GM10266 (cell line): ENCODE results near the gene OR8H1.

Source experiments
- DNase-seq: peaks from one replicate; pipeline ENCODE4 v3.0.0; 2012; ENCODE audit errors: extremely low spot score
- CTCF ChIP-seq: IDR thresholded peaks from 2 replicates; pipeline ENCODE4 v1.5.1; 2012; ENCODE audit warnings: mild to moderate bottlenecking, low read depth; ENCODE audit not compliant: control insufficient read depth, insufficient read depth; ENCODE audit errors: missing control alignments

Gene OR8H1

DNA sequence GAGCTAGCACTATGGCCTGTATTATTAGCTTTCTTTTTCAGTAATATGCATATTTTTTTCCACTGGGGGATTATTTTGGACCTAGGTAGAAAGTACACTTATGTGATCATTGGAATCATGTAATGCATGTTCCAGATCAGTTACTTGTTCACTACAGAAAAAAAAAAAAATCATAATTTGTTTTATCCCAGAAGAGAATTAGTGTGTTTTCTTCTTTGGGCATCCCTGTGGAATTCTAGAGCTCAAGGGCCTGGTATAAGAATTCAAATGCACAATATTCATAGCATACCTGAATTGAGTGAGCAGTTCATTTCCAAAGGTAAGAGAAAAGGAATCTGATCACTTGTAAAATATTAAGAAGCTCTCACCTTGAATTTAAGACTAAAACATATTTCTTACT, 18.2 kb downstream of the OR8H1 start, which contains the start of gene OR5T1:
TSS of gene OR5T1 (plus strand) at position 301 of the 400 bp plus-strand sequence. CDS start 1,485 bp downstream, outside the sequence.
- no peak for DNase-seq
- TF ChIP-seq CTCF: no peak

GRCh38 chr11:56271092-56271491, 21.0 kb downstream of the OR8H1 start:
- DNase-seq: no peak
- TF ChIP-seq CTCF: no peak

DNA sequence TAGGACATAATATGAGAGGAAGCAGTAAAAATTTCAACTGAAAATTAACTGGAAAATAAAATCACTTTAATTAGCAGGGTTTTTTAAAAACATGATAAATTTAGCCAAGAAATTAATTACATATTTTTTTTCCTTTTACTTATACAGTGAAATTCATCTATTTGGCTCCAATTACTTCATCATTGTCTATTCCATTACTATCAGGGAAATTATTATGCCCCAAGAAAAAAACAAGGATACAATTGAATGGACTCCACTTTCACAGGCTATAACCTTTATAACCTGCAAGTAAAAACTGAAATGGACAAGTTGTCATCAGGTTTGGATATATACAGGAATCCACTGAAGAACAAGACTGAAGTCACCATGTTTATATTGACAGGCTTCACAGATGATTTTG, 40.1 kb downstream of the OR8H1 start, which contains the start of gene OR5T3:
TSS of gene OR5T3 (plus strand) at position 301 of the 400 bp plus-strand sequence. CDS start at position 301, 0 bp downstream.
- no peak for DNase-seq
- no peak for TF ChIP-seq CTCF
